Tibial artery (tissue), 4 donors: ENCODE measurements around the gene VPS25.

Experiments
- DNase-seq, 2 donors: peaks; one replicate each; pipeline ENCODE4 v3.0.0-alpha.2; 2019
- H3K27ac ChIP-seq, 2 donors: fragments of 200-600 bp; sonication (generic) in 1 of 2; 1 replicate in 1 of 2; 2 replicates in 1 of 2; pipeline ENCODE4 v1.5.1; 2018 to 2019; ENCODE audit warnings: mild to moderate bottlenecking in 1 of 2
- H3K27me3 ChIP-seq, 2 donors: fragments of 200-600 bp; sonication (generic) in 1 of 2; one replicate each; pipeline versions ENCODE4 v1.5.1 to v1.6.0; 2016 to 2019
- H3K36me3 ChIP-seq, 3 donors: fragments of 200-600 bp; sonication (generic) in 2 of 3; one replicate each; pipeline ENCODE4 v1.5.1; 2016 to 2019; ENCODE audit warnings: mild to moderate bottlenecking in 2 of 3
- H3K4me1 ChIP-seq, 4 donors: fragments of 200-600 bp; sonication (generic) in 2 of 4; 1 replicate in 3 of 4; 2 replicates in 1 of 4; pipeline ENCODE4 v1.5.1; 2016 to 2019
- H3K4me3 ChIP-seq, 2 donors: fragments of 200-600 bp; sonication (generic) in 1 of 2; 1 replicate in 1 of 2; 2 replicates in 1 of 2; pipeline ENCODE4 v1.5.1; 2018 to 2019; ENCODE audit warnings: mild to moderate bottlenecking in 2 of 2
- H3K9me3 ChIP-seq, 3 donors: fragments of 200-600 bp; sonication (generic) in 1 of 3; one replicate each; pipeline ENCODE4 v1.5.1; 2016 to 2019
- intact Hi-C: fragments of 100-400 bp; cut with DNase I; formaldehyde crosslinking; loops from one replicate; pipeline ENCODE4 v1.15.0; 2023; ENCODE audit warnings: low total_unique reads
- TF ChIP-seq, protein P1 (sequence below), 2 experiments: fragments of 200-600 bp in 1 of 2; fragments of 450-650 bp in 1 of 2; IDR thresholded peaks; one replicate each; pipeline ENCODE4 v1.5.1; 2017 to 2019; ENCODE audit warnings: antibody characterized with exemption in 2 of 2, mild to moderate bottlenecking in 1 of 2, moderate library complexity in 1 of 2

VPS25 gene

DNA sequence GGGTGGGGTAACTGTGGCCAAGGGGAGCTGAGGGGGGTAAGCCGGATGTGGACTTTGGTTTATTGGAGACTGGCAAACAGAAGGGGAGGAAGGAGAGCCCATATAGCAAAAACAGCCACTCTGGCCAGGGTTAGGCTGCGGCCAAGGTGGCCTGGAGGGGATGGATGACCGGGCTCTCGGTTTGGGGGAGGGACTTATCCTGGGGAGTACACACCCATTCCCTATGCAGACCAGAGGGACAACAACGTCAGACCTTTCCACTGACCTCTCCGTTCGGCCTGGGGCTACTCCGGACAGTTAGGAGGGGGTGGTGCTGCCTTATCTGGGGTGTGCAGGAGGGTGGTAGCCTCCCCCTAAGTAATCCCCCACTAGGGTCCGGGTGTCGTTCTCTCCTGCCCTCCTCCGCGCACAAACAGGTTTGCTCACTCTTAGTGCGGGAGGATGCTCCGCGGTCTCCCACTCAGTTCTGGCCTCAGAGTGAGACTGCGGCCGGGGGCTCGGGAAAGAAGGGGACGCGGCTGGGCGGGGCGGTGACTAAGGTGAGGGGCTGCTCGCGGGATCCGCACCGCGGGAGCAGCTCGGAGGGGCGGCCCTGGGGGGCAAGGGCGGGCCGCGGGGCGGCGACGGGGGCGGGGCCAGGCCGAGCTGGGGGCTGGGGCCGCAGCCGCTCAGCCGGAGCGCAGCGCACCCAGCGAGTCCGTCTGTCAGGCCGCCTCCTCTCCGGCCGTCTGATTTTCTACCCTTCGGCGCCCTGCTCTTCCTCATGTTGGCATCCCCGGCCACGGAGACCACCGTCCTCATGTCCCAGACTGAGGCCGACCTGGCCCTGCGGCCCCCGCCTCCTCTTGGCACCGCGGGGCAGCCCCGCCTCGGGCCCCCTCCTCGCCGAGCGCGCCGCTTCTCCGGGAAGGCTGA is 6.9 kb downstream of the VPS25 start, which contains the start of gene WNK4:
Gene WNK4 (plus strand): TSS at position 675 of the 915 bp plus-strand sequence. CDS start 89 bp downstream, at position 764.
- intact Hi-C loops: no loop called here
- Histone ChIP-seq H3K27ac (no peak within 1 kb of the TSS), H3K9me3 (no peaks in the 10 kb centered on the region), H3K4me1 (peaks cover 0 to 40% (median 21%) of the 10 kb centered on the region in 4 donors), H3K36me3 (peaks cover 40 to 46% (median 45%) of the 10 kb centered on the region in 3 donors), H3K4me3 (peak within 1 kb of the TSS in 1 of 2 donors; percentile 36), H3K27me3 (peaks cover 0 to 54% of the 10 kb centered on the region in 2 donors)
- no peak for DNase-seq
- TF ChIP-seq, protein P1, sequence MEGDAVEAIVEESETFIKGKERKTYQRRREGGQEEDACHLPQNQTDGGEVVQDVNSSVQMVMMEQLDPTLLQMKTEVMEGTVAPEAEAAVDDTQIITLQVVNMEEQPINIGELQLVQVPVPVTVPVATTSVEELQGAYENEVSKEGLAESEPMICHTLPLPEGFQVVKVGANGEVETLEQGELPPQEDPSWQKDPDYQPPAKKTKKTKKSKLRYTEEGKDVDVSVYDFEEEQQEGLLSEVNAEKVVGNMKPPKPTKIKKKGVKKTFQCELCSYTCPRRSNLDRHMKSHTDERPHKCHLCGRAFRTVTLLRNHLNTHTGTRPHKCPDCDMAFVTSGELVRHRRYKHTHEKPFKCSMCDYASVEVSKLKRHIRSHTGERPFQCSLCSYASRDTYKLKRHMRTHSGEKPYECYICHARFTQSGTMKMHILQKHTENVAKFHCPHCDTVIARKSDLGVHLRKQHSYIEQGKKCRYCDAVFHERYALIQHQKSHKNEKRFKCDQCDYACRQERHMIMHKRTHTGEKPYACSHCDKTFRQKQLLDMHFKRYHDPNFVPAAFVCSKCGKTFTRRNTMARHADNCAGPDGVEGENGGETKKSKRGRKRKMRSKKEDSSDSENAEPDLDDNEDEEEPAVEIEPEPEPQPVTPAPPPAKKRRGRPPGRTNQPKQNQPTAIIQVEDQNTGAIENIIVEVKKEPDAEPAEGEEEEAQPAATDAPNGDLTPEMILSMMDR (IDR thresholded peaks at IDR 0.05): no peak

DNA sequence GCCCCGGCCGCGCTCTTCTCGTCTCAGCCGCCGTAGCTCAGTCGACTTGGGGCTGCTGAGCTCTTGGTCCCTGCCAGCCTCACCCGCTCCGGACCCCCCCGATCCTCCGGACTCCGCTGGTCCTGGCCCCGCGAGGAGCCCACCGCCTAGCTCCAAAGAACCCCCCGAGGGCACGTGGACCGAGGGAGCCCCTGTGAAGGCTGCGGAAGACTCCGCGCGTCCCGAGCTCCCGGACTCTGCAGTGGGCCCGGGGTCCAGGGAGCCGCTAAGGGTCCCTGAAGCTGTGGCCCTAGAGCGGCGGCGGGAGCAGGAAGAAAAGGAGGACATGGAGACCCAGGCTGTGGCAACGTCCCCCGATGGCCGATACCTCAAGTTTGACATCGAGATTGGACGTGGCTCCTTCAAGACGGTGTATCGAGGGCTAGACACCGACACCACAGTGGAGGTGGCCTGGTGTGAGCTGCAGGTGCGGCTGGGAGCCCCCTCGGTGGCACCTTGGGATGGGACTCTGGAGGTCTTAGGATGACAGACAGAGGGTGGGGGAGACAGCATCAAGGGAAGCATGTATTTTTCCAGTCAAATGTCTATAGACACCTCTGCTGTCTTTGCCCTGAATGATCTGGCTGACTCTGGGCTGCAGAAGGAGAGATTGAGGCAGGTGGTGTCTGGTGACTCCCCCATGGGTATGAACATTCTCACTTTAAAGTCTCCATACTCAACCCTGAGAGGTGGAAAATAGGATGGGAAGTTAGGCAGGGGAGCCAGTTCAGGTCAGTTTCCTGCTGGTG is 7.8 kb downstream of the VPS25 start:
- peaks cover 0 to 63% of the 10 kb centered on the region in 2 donors for H3K27me3 ChIP-seq
- H3K4me1 ChIP-seq: peaks cover 0 to 43% (median 22%) of the 10 kb centered on the region in 4 donors

DNA sequence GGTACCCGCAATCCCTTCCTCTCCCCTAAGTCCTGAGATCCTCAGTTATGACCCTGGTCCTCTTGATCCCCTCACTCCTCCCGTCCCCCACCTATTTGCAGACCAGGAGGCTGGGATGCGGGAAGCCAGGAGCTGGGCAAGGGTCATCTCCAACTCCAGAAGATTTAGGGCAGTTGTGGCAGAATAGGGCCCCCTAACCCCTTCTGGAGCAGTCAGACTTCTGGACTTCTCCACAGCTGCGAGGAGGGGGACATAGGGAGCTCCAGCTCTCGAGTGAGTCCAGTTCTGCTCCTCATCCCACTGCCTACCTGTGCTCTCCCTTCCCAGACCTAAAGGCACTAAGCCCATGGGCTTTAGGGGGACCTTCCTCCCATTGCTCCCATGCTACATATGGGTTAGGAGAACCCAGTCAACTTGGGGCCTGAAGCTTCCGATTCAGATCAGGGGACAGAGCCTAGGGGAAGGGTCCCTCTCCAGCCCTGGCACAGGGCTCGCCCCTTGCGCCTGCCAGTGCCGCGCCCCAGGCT is 8.5 kb downstream of the VPS25 start:
- Histone ChIP-seq H3K4me3 (no peak overlapping the region), H3K9me3 (no peaks in the 10 kb centered on the region), H3K36me3 (peaks cover 26 to 30% (median 30%) of the 10 kb centered on the region in 3 donors), H3K27ac (no peak overlapping the region), H3K4me1 (peaks cover 0 to 43% (median 22%) of the 10 kb centered on the region in 4 donors), H3K27me3 (peaks cover 0 to 69% of the 10 kb centered on the region in 2 donors)
- TF ChIP-seq, protein P1 (IDR thresholded peaks at IDR 0.05): no peak
- no peak for DNase-seq
- intact Hi-C loops: no loop called here

More for the DNA sequence above, 7.8 kb downstream of the VPS25 start:
- intact Hi-C loops: no loop called here
- H3K9me3 ChIP-seq: no peaks in the 10 kb centered on the region
- TF ChIP-seq, protein P1 (IDR thresholded peaks at IDR 0.05): no peak
- H3K27ac ChIP-seq: no peak overlapping the region
- peaks cover 32 to 37% (median 36%) of the 10 kb centered on the region in 3 donors for H3K36me3 ChIP-seq
- H3K4me3 ChIP-seq: peak overlapping the region in 1 of 2 donors; percentile 36
- no peak for DNase-seq

DNA sequence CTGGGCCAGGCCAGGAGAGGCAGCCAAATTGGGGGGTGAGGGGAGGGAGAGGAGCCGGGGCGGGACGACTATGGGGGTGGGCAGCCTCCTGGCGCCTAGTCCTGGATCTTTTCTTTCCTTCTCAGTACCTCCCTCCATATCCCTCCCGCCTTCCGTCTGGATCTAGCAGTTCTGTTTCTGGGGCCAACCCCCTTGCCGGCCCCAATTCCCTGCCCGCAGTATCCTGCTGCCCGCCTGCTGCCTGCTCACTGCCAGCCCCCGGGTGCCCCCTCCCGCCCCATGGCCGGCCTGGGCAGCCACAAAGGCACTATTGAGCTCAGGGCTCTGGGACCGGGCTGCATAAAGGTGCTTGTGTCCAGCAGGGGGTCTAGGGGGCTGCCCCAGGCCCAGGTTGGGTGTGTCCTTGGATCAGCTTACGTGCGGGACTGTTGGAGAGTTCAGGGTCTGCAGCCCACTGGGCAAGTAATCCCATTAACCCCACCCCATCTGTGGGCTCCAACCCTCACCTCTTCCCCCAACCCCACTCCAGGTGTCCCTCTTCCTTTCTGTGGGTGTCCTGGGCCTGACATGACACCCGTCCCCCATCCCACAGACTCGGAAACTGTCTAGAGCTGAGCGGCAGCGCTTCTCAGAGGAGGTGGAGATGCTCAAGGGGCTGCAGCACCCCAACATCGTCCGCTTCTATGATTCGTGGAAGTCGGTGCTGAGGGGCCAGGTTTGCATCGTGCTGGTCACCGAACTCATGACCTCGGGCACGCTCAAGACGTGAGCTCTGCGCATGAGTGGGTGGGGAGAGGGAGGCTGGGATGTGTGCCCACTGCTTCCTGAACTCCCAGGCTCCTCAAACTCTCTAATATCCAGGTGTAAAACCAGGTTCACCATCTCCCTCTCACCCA is 9.2 kb downstream of the VPS25 start:
- H3K27me3 ChIP-seq: peaks cover 0 to 76% of the 10 kb centered on the region in 2 donors
- peaks cover 0 to 43% (median 22%) of the 10 kb centered on the region in 4 donors for H3K4me1 ChIP-seq
- H3K9me3 ChIP-seq: no peaks in the 10 kb centered on the region
- H3K27ac ChIP-seq: no peak overlapping the region
- H3K4me3 ChIP-seq: no peak overlapping the region
- peaks cover 19 to 23% (median 22%) of the 10 kb centered on the region in 3 donors for H3K36me3 ChIP-seq
- intact Hi-C loops: no loop called here
- no peak for DNase-seq
- TF ChIP-seq, protein P1 (IDR thresholded peaks at IDR 0.05): no peak
